Activated CD4-positive, alpha-beta T cell treated with anti-CD3 and anti-CD28 coated beads, Interleukin-10, Interleukin-2, amounts not matched to agents 100 ng/mL and 50 ng/mL, durations not matched to agents 16 hours and 8 hours (primary cell): ENCODE data around the gene MITF.

ENCODE experiments used
- DNase-seq: peaks from one replicate; pipeline ENCODE4 v3.0.0-alpha.2; 2020

The MITF gene

GRCh38 chr3:69983546-69984265 lies 244.4 kb downstream of the MITF start:
- DNase-seq, result peak; percentile 60

GRCh38 chr3:69985266-69985665 lies 246.0 kb downstream of the MITF start:
- DNase-seq, result no peak

DNA sequence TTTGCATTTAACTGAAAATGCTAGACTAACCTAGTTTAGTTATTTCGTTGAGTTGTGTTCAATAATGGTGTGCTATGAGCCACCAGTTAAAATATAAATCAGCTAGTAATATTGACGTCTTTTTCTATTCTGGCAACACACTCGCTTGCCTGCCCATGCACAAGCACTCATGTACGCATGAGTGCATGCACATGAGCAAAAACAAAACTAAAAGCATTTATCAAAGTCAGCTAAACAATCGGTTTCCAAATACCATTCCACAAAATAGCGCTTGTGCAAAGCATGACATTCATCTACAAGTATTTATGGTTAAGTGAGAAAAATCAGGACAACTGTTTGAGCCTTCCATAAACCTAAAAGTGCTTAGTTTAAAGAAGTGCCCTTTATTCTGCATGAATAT lies 247.2 kb downstream of the MITF start:
- DNase-seq, result no peak

DNA sequence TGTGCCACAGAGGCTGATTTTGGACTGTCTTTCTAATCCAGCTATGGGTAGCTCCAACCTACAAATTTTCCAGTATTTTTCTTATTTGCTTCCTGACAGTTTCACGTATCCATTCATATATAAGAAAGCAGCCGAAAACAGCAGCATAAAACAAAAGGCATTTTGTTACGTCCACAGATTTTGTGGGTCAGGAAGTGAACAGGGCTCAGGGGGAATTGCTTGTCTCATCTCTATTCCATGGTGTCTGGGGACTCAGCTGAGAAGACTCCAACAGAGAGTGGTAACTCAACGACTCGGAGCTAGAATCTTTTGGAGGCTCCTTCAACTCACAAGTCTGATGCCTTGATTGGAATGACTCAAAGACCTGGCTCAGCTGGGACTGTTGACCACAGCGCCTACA lies 248.6 kb downstream of the MITF start:
- DNase-seq, result no peak

DNA sequence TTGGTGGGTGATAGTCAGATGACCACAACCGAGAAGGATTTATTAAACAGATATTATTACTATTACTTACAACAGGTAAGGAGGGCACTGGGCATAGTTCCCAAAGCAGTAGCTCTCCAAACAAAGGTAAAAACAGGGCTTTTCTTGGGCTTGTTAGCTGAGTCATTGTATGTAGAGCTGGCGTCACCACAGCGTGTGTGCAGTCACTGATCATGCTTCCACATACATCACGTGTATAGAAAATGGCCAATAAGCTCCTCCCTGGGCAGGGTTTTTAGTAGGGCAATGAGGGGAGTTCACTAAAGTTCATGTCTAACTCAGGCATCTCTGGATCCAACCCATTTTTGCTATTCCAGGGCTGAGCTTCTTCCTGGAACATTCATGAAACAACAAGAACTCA lies 254.5 kb downstream of the MITF start:
- DNase-seq, result no peak

DNA sequence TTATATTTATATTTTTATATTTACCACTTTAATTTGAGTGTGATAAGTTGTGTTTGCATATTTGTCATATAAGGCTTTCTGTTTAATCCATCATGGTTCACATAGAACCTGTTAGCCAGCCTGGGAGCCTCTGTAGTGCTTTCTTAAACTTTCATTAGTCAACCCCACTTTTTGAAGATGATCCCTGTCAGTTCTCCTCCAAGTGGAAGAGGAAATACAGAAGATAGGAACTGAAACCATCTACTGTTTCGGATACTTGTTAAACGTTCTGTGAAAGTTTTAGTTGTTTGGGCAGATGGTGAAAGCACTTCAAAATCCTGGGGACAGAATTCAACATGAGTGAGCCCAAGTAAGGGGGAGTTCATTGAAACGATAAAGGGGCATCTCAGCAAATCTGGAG lies 255.7 kb downstream of the MITF start:
- no peak for DNase-seq

DNA sequence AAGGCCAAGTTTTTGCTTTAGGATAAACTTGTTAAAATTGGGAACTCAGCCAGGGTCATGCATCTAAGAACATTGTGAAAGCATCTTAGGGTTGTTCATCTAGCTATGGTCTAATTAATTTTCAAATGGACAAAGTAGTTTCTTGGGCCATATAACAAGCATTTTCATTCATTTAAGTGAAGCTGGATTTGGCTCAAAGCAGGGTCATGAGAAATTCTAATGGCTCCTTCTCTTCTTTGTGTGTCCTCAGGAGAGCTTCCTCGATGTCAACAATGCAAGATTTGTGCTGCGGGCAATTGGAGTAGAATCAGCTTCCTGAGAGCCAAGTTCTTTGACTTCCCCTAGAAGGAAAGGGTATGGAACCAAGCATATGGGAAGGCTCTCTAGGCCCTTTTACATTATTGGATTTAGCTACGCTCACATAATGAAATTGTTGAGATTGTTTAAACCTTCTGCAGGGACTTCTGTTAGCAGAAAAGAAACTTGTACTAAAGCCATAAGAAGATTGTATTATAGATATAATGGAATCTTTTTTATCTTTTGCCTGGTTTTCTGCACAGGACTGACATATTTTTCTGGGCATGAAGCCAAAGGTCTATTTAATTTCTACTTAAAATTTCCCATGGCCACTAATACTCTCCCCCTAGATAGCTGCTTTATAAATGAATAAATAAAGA lies 258.5 kb downstream of the MITF start:
- DNase-seq, result no peak

DNA sequence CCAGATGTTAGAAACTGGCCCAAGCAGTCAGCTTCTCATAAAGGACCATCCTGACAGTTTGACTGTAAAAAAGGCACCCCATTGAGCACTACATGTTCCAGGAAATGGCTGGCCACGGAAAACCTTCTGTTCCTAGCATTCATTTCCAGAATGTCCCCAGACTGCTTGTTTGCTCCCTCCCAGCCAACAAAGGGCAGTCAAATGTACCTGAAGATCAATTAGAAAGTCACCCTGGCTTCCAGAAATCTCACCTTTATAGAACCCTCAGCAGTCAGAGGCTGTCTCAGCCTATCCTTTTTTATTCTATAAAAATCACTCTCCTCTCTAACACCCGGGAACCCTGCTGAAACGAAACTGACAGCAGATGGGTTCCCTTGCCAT lies 259.5 kb downstream of the MITF start:
- no peak for DNase-seq

DNA sequence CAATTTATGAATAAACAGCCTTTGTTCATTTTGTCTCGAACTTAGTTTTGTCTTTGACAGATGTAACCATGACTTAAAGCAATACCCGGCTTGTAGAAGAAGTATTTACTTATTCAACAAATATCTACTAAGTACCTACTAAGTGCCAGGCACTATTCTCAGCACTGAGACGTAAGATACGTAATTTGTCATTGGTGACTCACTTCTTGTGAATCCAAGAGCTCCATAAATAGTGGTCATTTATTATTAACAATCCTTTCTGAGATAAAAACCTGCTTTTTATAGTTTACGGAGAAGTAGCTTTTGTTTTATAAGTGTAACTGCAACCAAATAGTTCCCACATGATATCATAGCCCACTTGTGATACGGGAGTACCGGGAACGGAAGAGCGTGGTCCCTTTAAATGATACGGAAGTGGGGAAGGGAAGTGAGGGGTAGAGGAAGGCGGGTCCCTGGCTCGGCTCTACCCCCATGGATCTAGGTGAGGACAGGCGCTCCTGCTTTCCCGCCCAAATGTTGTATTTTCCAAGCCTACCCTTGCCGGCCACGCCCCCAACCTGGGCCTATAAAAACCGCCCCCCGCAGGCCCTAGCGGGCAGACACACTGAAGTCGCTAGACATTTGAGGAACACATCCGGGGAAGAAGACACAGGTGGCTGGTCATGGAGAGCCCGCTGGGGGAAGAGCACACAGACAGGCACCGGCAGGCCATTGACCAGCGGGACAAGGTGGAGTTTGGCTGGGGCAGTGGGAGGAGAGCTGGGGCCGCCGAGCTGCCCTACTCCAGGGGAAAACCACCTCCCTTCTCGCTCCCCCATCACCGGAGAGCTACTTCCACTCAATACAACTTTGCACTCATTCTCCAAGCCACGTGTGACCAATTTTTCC lies 260.1 kb downstream of the MITF start, which contains the start of gene SAMMSON:
TSS of gene SAMMSON (plus strand) at position 594 of the 888 bp plus-strand sequence.
- DNase-seq, result no peak

DNA sequence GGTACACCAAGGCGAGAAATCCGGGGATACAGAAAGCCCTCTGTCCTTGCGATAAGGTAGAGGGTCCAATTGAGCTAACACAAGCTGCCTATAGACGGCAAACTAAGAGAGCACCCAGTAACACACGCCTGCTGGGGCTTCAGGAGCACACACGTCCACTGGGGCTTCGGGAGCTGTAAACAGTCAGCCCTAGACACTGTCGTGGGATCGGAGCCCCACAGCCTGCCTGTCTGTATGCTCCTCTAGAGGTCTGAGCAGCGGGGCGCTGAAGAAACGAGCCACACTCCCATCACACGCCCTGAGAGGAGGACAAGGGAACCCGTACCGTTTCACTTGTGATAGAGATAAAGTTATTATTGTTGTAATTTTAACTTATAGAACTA lies 260.8 kb downstream of the MITF start:
- no peak for DNase-seq

DNA sequence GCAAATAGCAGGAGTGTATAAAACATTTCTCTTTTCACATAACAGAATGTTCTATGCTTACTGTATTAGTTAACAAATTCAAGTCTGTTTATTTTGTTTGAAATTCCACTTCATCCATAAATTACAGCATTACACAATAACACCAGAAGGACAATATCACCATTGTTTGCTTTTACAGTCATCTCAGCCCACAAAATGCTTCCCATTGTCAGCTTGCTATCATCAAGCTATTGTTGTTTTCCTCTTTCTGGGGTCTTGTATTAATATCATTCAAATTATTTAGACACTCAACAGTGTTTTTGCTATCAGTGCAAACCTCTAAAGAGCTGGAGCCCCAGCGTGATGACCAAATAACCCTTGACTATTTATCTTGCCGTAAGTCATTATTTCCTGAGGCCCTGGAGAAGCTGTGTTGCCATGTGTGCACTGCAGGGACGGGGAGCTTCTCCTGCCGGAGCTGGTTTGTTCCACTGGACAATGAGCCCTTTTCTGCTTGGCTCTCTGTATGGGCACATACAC lies 261.4 kb downstream of the MITF start:
- no peak for DNase-seq

- DNase-seq, result no peak
Observed at GRCh38 chr3:70003119-70003518, 263.9 kb downstream of the MITF start.

DNA sequence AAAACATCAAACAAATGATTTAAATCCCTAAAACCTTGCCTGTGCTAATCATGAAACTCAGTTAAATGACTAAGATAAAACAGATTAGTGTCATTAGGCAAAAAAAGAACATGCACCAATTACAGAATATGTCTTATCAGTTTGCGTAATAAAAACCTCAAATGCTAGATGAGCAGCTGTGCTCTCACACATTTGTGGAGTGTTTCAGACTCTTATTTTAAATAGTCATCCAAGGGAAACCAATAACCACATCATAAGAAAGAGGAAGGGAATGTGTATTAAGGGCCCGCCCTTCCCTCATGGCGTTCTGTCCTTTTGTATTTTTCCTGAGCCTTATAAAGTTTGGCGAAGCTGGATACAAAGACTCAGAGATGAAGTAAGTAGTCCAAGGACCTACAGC lies 266.8 kb downstream of the MITF start:
- DNase-seq, result no peak

DNA sequence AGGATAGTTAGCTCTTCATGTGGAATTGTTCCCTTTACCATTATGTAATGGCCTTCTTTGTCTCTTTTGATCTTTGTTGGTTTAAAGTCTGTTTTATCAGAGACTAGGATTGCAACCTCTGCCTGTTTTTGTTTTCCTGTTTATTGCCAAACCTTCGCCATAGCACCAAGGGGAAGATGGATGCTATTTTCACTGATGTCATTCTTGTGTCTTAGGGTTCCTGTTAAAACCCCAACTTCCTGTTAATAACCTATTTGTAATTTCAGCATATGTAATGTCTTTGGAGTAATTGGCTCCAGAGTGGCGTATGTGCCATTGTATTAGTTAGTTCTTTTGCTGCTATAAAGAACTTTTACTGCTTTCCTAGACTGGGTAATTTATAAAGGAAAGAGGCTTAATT lies 271.1 kb downstream of the MITF start:
- no peak for DNase-seq

DNA sequence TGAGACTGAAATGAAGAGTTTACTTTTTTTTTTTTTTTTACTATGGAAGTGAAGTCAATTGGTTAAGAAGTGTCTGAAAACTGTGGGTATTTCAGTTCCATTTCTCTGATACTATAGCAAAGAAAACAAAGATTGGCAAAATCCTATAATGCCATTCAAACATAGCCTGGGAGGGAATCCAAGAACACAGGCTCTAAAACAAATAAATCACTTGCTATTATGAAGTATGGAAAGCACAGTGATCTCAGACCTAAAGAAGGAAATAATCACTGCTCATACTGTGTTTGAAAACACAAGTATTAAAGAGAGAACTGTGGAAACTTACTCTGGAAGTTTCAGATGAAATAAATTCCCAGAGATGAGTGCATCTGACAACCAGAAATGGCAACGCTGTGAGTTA lies 272.3 kb downstream of the MITF start:
- no peak for DNase-seq
